Testis (tissue), 2 donors: ENCODE results near the gene ASPA.

Experiments
- CTCF ChIP-seq, 3 experiments: fragments of 450-650 bp in 2 of 3; fragments of 200-600 bp in 1 of 3; sonication (generic) in 1 of 3; IDR thresholded peaks; one replicate each; pipeline ENCODE4 v1.5.1; 2016 to 2019; ENCODE audit warnings: antibody characterized with exemption in 3 of 3, mild to moderate bottlenecking in 2 of 3, moderate library complexity in 1 of 3
- POLR2A ChIP-seq: fragments of 450-650 bp; IDR thresholded peaks from one replicate; pipeline ENCODE4 v1.6.1; 2017; ENCODE audit warnings: antibody characterized with exemption, mild to moderate bottlenecking, moderate library complexity

DNA sequence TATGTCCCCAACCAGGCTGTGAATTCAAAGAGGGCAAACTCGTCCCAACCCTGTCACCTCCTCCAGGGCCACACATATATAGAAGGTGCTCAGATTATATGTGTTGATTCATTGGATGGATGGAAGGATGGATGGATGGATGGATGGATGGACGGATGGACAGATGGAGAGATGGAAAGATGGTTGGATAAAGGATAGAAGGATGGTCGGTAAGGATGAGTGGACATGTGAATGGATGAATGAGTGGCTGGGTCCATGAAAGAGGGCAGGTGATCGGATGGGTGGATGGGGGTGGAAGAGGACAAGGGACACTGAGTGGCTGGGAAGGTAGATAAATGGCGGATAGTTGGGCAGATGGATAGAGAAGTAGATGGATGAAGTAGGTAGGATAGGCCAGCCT lies 51.7 kb downstream of the ASPA start:
- TF ChIP-seq CTCF (IDR thresholded peaks at IDR 0.05) (no peak), POLR2A (no peak)
